Endodermal cell (in vitro differentiated cells): ENCODE measurements around the gene KDF1. TPM values are rescaled to one million over a fixed set of nuclear protein-coding genes. Genes with fewer than 3 reads are reported as not detected.

Source experiments
- DNase-seq: peaks from one replicate; pipeline ENCODE4 v3.0.0-alpha.2; 2017
- H3K27ac ChIP-seq: 2 replicates; pipeline ENCODE4 v1.5.1; 2013; ENCODE audit warnings: mild to moderate bottlenecking, low read depth, low read length, moderate library complexity
- H3K27me3 ChIP-seq: 2 replicates; pipeline ENCODE4 v1.6.1; 2013; ENCODE audit warnings: mild to moderate bottlenecking, low read length, moderate library complexity; ENCODE audit not compliant: insufficient read depth, control insufficient read depth, poor library complexity, severe bottlenecking
- H3K36me3 ChIP-seq: 2 replicates; pipeline ENCODE4 v1.7.0; 2013; ENCODE audit warnings: mild to moderate bottlenecking, low read length, moderate library complexity; ENCODE audit not compliant: control insufficient read depth, insufficient read depth
- H3K4me1 ChIP-seq: one replicate; pipeline ENCODE4 v1.7.0; 2013; ENCODE audit warnings: low read length; ENCODE audit not compliant: control insufficient read depth, insufficient read depth
- H3K4me3 ChIP-seq: 2 replicates; pipeline ENCODE4 v1.5.1; 2013; ENCODE audit warnings: mild to moderate bottlenecking, low read length, moderate library complexity
- H3K9ac ChIP-seq: 2 replicates; pipeline ENCODE4 v1.6.1; 2013; ENCODE audit warnings: mild to moderate bottlenecking, low read length, moderate library complexity; ENCODE audit not compliant: poor library complexity, severe bottlenecking; ENCODE audit errors: extremely low read depth
- H3K9me3 ChIP-seq: 2 replicates; pipeline ENCODE4 v1.6.1; 2013; ENCODE audit warnings: mild to moderate bottlenecking, low read length, moderate library complexity; ENCODE audit not compliant: control insufficient read depth
- H3K27ac Mint-ChIP-seq: 2 replicates; pipeline ENCODE4 v1.8.0; 2020; ENCODE audit warnings: mixed read lengths
- H3K27me3 Mint-ChIP-seq: 2 replicates; pipeline ENCODE4 v1.8.0; 2021; ENCODE audit warnings: mild to moderate bottlenecking, mixed read lengths; ENCODE audit not compliant: insufficient read depth
- H3K36me3 Mint-ChIP-seq: 2 replicates; pipeline ENCODE4 v1.8.0; 2020; ENCODE audit warnings: low read depth, mixed read lengths
- H3K4me1 Mint-ChIP-seq: 2 replicates; pipeline ENCODE4 v1.8.0; 2020; ENCODE audit warnings: mixed read lengths
- H3K4me3 Mint-ChIP-seq: 2 replicates; pipeline ENCODE4 v1.8.0; 2020; ENCODE audit warnings: mild to moderate bottlenecking, moderate library complexity, mixed read lengths
- H3K9me3 Mint-ChIP-seq: 2 replicates; pipeline ENCODE4 v1.8.0; 2020; ENCODE audit warnings: mild to moderate bottlenecking, mixed read lengths
- WGBS, 2 experiments: methylation state at CpG; one replicate each; pipeline versions ENCODE4 v1.1.5 to v1.1.7; 2013; ENCODE audit warnings: missing lambda C conversion rate in 2 of 2, mixed read lengths in 1 of 2; ENCODE audit not compliant: insufficient coverage in 1 of 2, insufficient read length in 1 of 2; 5-methylcytosine and 5-hydroxymethylcytosine counted together
- total RNA-seq, 2 donors: library from RNA; stranded (reverse); fragmentation: NEBNext Ultra II Directional in 1 of 2; extraction: Animal tissue kit (Norgen Biotek cat#: 25700) in 1 of 2; gene quantifications; 2 replicates in 1 of 2; 3 replicates in 1 of 2; pipeline ENCODE4 v1.2.1, GENCODE V29; 2021
- TF ChIP-seq, protein P1 (sequence below): fragments of 200-600 bp; sonication (generic); conservative IDR thresholded peaks from 2 replicates; pipeline ENCODE4 v1.5.0; 2021; ENCODE audit warnings: antibody characterized with exemption, mild to moderate bottlenecking

Gene KDF1
- total RNA-seq, 2 donors from 2014 or later: 17.2 to 22.7 TPM

DNA sequence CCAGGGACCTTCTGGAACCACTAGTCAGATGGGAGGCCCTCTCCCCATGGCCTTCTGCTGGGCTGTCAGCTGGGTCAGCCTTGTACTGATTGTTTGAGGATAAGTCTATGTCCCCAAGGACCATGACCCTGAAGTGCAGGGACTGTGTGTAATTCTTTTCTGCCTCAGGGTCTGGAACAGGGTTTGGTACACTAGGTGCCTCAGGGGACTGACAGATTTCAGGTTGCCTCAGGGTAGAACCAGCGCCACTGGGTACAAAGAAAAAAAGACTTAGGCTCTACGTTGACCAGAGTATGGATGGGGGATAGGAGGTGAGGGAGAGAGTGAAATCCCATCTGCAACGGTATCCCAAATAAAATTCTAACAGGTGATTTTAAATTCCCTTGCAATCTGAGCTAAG, 3.0 kb downstream of the KDF1 start:
- Mint-ChIP-seq H3K4me1 (peaks cover 18% of the 10 kb centered on the region), H3K4me3 (no peak overlapping the region), H3K27ac (no peak overlapping the region), H3K9me3 (peaks cover 6% of the 10 kb centered on the region), H3K27me3 (no peaks in the 10 kb centered on the region), H3K36me3 (peaks cover 23% of the 10 kb centered on the region)
- H3K4me3 ChIP-seq: no peak overlapping the region
- TF ChIP-seq, protein P1, sequence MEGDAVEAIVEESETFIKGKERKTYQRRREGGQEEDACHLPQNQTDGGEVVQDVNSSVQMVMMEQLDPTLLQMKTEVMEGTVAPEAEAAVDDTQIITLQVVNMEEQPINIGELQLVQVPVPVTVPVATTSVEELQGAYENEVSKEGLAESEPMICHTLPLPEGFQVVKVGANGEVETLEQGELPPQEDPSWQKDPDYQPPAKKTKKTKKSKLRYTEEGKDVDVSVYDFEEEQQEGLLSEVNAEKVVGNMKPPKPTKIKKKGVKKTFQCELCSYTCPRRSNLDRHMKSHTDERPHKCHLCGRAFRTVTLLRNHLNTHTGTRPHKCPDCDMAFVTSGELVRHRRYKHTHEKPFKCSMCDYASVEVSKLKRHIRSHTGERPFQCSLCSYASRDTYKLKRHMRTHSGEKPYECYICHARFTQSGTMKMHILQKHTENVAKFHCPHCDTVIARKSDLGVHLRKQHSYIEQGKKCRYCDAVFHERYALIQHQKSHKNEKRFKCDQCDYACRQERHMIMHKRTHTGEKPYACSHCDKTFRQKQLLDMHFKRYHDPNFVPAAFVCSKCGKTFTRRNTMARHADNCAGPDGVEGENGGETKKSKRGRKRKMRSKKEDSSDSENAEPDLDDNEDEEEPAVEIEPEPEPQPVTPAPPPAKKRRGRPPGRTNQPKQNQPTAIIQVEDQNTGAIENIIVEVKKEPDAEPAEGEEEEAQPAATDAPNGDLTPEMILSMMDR: no peak
- peaks cover 34% of the 10 kb centered on the region for H3K27me3 ChIP-seq
- H3K36me3 ChIP-seq: peaks cover 3% of the 10 kb centered on the region
- H3K9ac ChIP-seq: no peak overlapping the region
- WGBS, 2 experiments: 78 to 92% methylated on average over 2 to 3 of the region's 3 CpGs
- no peaks in the 10 kb centered on the region for H3K4me1 ChIP-seq
- H3K27ac ChIP-seq: no peak overlapping the region
- no peaks in the 10 kb centered on the region for H3K9me3 ChIP-seq
- no peak for DNase-seq

DNA sequence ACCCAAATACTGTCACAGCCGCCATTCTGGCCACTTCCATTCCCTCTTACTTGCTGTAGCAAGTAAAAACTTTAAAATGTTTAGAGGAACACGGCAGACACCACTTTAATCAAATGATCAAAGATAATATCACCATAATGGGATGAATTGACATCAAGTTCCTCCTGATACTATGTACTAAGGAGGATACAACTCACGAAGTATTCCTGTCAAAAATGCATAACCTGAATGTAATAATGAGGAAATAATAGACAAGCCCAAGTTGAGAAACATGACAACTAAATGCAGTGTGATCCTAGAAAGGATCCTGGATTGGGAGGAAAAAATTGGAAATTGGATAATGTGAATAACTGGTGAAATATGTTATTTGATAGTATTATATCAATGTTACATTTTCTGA, 3.9 kb downstream of the KDF1 start:
- Mint-ChIP-seq H3K27ac (no peak overlapping the region), H3K27me3 (no peaks in the 10 kb centered on the region), H3K4me1 (peaks cover 13% of the 10 kb centered on the region), H3K4me3 (no peak overlapping the region), H3K9me3 (peaks cover 6% of the 10 kb centered on the region), H3K36me3 (peaks cover 28% of the 10 kb centered on the region)
- Histone ChIP-seq H3K27me3 (peaks cover 25% of the 10 kb centered on the region), H3K9me3 (no peaks in the 10 kb centered on the region), H3K4me1 (no peaks in the 10 kb centered on the region), H3K27ac (no peak overlapping the region), H3K4me3 (no peak overlapping the region), H3K9ac (no peak overlapping the region), H3K36me3 (peaks cover 3% of the 10 kb centered on the region)
- no peak for DNase-seq
- TF ChIP-seq, protein P1: no peak
- 80 to 93% methylated on average over 2 to 3 of the region's 3 CpGs for WGBS, 2 experiments

DNA sequence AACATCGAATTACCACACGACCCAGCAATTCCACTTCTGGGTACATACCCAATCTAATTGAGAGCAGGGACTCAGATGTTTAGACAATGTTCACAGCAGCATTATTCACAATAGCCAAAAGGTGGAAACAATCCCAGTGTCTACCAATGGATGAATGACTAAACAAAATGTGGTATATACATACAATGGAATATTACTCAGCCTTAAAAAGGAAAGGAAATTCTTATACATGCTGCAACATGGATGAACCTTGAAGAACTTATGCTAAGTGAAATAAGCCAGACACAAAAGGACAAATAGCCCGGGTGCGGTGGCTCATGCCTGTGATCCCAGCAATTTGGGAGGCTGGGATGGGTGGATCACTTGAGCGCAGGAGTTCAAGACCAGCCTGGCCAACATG, 6.9 kb downstream of the KDF1 start:
- H3K27ac ChIP-seq: no peak overlapping the region
- 92 to 97% methylated on average over 2 to 5 of the region's 5 CpGs for WGBS, 2 experiments
- Mint-ChIP-seq H3K4me1 (peaks cover 5% of the 10 kb centered on the region), H3K27ac (no peak overlapping the region), H3K4me3 (no peak overlapping the region), H3K27me3 (no peaks in the 10 kb centered on the region), H3K36me3 (peaks cover 40% of the 10 kb centered on the region), H3K9me3 (peaks cover 6% of the 10 kb centered on the region)
- DNase-seq: no peak
- TF ChIP-seq, protein P1: no peak
- H3K36me3 ChIP-seq: peaks cover 11% of the 10 kb centered on the region
- no peaks in the 10 kb centered on the region for H3K4me1 ChIP-seq
- H3K4me3 ChIP-seq: no peak overlapping the region
- no peaks in the 10 kb centered on the region for H3K9me3 ChIP-seq
- no peak overlapping the region for H3K9ac ChIP-seq
- peaks cover 1% of the 10 kb centered on the region for H3K27me3 ChIP-seq
